HG03039 (cell line): Measurements from ENCODE around the gene MCF2.

Experiments used
- ATAC-seq: cut with Tn5 transposase; IDR thresholded peaks from one replicate; pipeline ENCODE4 v1.9.1; 2021; ENCODE audit warnings: mild to moderate bottlenecking, moderate library complexity; ENCODE audit not compliant: unreplicated experiment

Gene MCF2

DNA sequence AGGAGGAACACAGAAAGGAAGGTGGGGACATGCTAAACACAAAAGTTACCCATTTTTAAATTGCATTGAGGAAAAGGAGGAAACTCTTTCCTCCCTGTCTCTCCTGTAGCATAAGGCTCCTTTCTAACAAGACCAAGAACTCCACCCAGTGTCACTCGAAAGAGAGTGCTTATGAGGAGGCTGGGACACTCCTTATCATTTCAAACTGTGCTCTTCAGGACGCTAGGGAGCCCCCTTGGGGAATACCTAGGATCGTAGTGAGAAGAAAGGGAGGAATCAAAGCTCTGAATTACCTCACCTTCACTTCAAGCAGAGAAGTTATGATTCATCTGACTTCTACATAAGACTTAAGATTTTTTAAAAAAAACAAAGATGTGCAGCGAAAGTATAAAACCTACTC lies 111.9 kb downstream of the MCF2 start:
- ATAC-seq = no peak

- no peak for ATAC-seq
These were observed 122.4 kb downstream of the MCF2 start for GRCh38 chrX:139585613-139586012.

GRCh38 chrX:139581068-139581467 lies 126.9 kb downstream of the MCF2 start:
- ATAC-seq = no peak

DNA sequence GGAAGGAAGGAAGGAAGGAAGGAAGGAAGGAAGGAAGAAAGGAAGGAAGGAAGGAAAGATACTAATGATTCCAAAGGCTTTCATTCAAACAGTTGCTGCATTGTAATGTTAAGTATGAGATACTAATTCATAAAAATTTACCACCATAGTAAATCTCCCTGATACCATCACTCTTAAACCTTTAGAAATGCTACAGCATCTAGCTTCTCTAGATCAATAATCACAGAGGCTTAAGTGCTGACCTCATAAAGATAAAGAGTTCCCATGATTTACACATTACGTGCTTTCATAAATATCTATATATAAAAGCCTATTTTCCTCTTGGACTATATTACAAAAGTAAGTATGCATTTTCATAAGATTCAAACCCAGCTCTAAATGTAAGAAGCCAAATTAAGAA lies 141.0 kb downstream of the MCF2 start:
- no peak for ATAC-seq

- no peak for ATAC-seq
These were observed 144.7 kb downstream of the MCF2 start for GRCh38 chrX:139563251-139563650.

DNA sequence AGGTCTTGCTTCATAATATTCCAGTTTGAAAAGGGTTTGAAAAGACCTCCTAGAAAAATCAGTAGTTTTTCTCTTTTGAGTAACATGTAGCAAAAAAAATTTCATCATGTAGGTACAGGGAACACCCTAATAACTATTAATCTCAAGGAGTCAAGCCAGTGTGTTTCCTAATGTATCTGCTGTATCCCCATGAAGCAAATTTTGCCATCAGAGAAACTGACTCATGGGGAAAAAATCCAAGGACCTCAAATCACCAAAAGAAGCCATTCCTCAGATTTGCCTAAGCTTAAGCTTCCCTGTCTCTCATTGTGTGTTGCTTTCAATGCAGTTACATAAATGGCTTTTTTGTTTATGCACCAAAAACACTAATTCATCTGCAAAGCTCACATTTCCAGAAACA lies 147.7 kb downstream of the MCF2 start:
- no peak for ATAC-seq

GRCh38 chrX:139559383-139560042 lies 148.5 kb downstream of the MCF2 start:
- no peak for ATAC-seq

- no peak for ATAC-seq
These were observed 152.8 kb downstream of the MCF2 start for GRCh38 chrX:139554991-139555675.

- peak; percentile 10 for ATAC-seq
These were observed 153.6 kb downstream of the MCF2 start for GRCh38 chrX:139554376-139554775.

- ATAC-seq = no peak
These were observed 163.4 kb downstream of the MCF2 start for GRCh38 chrX:139544591-139544990.

- no peak for ATAC-seq
These were observed 164.0 kb downstream of the MCF2 start for GRCh38 chrX:139543920-139544319.

DNA sequence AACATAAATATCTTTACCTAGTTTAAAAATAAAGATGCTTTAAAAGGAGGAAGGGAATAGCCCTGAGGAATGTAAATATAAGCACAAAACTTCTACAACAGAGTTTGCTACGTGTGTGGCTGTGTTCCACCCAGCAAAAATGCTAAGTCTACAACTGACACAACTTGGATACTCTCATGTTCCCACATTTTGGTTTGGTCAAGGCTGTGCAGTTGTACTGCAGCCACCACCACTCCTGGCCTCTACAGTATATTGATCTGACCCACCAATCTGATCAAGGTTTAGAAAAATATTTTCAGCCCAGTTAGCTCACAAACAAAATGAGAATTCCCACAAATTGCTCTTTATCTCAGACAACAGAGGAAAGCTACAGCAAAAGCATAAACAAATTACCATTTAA lies 165.3 kb downstream of the MCF2 start:
- ATAC-seq = no peak

DNA sequence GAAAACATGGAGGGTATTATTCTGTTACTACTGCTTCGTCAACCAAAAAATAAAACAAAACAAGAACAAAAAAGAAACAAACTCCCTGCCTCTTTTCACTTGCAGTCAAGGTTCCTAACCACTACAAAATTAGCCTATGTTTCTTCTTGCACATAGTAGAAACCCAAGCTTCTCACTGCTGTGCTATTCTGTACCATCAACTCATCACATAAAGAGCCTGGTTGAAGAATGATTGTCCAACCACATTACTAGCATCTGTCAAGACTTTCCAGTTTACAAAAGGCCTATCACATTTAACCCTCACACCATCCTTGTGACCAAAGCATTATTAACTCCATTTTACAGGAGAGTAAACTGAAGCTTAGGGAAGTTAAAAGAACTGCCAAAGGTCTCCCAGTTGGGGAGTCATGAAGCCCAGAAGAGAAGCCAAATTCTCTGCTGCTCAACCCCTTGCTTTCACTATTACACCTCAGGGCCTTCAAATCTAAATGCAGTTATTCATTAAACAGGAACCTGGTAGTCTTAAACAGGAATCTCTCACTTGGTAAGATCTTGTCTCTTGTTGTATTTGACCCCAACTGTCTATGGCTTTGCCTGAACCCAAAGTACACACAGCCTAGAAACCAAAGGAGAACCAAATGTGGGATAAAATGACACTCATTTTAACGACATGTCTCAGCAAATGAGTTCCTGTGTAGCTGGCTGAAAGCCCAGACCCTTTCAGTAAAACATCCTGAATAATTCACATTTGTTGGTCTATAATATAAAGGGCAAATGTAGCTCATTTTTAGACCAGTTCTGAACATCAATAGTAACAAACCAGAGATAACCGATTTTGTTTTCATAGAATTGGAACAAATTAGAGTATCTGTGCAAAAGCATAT lies 168.8 kb downstream of the MCF2 start:
- no peak for ATAC-seq

DNA sequence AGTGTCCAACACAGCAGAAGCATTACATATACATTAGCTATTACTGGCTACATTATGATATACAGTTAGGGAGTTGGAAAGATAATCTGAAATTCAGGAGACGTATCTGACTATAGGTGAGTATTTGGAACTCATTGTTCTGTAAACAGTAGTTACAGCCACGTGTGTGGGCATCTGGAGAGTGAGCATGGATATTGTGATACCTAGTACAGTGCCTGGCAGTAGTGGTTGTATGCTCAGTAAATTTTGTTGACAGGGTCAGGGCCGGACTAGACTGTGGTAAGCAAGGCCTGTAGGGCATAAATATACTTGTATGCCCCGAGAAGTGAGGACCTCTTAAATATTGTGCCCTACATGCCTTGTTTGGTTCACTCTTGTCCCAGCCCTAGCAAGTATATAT lies 174.5 kb downstream of the MCF2 start:
- ATAC-seq = no peak

DNA sequence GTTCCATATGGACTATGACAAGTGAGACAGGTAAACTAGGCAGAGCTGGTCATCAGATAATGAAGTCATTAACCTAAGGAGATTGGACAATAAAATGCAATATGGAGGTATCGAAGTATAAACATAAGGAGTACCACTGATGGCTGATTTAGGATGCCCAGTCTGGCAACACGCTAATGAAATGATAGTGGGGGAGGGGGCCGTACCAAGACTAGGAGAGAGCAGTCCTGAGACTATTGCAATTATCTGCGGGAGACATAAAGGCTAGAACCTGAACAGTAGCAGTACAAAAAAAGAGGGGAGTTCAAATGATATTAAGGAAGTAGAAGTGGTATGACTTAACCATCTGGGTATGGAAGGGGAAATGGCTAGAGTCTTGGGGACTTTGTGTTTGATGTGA lies 175.1 kb downstream of the MCF2 start:
- no peak for ATAC-seq
